ENCODE measurements around the gene CUBN.

Gene CUBN

DNA sequence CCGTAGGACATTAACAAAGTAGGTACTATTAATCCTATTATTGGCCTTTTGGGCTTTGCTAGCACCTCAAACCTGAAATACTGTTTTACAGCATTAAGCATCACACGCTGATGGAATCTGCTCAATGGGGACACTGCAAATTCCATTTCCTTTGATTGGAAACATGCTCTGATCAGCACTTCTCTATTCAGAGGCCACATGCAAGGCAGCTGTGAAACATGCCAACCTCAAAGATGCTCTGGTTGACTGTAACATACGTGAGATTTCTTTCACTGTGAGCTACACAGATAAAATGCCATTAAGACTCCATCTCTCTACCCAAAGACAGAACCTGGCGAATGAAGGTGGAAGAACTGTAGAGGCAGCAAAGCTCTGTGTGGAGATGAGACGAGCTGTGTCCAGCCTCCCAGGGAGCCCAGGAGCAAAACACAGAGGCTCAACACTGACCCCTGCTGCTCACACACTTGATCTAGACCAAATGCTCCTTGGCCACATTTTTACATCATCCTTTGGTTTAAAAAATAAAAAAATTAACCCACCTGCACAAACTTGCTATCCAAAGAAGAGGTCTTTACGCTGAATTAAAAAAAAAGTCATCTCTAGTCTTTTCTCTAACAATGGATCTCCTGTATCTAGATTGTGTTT is 320.4 kb downstream of the CUBN start:
- DNase-seq: no peak

DNA sequence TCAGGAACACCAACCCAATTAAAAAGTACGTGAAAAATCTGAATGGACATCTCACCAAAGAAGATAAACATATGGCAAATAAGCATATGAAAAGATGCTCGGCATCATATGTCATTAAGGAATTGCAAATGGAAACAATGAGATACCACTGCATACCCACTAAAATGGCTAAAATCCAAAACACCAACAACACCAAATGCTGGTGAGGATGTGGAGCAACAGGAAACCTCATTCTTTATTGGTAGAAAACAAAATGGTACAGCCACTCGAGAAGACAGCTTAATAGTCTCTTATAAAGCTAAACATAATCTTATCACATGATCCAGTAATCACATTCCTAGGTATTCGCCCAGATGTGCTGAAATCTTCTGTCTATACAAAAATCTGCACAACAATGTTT is 325.5 kb downstream of the CUBN start:
- no peak for DNase-seq

DNA sequence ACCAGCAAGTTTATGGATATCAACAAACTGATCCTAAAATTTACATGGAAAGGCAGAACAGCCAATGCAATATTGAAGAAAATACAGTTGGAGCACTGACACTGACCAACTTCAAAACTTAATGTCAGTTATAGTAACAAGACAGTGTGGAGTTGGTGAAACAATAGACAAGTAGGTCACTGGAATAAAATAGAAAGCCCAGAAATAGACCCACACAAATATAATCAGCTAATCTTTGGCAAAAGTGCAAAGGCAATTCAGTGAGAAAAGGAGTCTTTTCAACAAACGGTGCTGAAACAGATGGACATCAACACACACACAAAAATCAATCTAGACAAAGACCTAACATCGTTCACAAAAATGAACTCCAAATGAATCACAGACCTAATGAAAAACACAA is 326.1 kb downstream of the CUBN start:
- DNase-seq: no peak

DNA sequence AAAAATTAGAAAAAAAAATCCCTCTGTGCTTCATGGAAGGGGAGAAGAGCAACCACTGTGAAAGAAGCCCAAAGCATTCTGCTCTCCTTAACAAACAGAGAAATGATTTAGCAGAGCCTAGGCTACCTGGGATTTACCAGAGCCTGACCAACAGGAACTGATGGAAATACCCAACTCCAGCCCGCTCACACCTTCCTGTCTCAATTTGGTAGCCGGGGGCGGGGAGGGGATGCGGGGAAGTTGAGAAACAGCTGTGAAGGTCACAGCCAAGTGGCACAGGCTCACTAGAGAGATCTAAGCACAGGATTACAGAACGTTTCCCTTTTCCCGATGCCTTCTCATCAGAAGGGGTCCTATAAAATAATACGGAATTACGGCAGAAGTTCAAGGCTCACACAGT is 330.0 kb downstream of the CUBN start:
- no peak for DNase-seq

DNA sequence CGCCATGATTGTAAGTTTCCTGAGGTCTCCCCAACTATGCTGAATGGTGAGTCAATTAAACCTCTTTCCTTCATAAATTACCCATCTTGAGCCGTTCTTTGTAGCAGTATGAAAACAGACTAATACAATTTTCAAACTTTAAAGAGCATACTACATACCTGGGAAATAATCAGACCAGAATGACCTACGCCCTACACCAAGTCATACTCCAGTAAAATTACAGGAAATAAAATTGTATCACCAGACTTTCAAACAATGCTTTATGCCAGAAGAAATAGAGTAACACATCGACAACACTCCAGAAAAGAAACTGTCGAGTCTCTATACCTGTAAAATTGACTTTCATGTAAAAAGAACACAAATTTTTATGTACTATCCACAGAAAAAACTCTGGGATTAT is 331.0 kb downstream of the CUBN start:
- no peak for DNase-seq

DNA sequence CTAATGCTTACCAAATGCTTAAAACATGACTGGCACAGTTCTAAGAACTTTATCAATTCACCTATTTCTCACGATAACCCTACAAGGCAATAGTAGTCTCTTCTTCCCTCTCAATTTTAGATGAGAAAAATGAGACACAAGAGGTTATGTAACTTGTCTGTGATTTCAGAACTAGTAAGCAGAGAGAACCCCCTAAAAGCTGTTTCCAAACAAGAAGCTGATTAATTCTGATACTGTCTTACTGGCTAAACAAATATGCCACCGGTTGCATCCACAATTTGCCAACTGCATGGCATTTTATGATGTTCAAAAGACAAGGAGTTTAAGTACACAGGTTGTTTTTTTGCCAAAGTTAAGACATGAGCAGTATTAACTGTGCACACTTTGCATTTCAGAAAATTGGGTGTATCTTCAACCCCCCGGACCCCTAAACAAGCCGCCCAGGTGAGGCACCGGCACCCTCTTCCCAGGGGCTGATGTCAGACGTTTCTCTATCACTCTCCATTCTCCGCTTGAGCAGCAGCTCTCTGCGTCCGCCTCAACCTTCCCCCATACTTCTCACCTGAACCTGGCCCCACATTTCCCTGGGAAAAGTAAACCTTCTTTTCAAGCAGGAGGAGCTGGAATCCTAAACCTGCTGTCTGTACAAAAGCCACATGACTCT is 334.1 kb downstream of the CUBN start:
- no peak for DNase-seq

DNA sequence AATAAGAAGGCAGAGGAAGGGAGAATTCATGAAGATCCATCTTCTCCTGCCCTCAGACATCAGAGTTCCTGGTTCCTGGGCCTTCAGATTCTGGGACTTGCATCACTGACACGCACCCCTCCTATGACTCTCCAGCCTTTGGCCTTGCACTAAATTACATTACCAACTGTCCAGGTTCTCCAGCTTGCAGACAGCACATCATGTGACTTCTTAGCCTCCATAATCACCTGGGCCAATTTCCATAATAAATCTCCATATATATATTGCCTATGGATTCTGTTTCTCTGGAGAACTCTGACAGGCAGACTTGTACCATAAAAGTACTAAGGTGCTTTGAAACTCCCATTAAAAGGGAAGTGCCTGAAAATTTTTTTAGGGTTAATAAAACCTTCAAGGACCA is 335.6 kb downstream of the CUBN start:
- DNase-seq: no peak

DNA sequence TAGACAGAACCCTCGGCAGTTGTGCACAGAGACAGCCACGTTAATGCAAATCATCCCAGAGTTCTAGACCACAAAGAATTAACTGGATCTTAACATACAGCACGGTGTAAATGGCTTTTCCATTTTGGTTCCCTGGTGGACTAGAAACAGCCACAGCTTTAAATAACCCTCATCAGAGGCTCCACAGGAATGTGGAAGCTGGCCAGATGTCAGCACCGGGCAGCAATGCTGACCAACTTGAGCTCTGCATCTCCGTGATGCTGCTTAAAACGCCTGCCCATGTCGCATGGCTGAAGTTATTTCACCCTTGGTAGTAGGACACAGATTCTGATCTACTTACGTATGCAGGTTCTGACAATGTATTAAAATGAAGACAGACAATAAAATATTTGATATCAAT is 336.9 kb downstream of the CUBN start:
- DNase-seq: peak; percentile 50

DNA sequence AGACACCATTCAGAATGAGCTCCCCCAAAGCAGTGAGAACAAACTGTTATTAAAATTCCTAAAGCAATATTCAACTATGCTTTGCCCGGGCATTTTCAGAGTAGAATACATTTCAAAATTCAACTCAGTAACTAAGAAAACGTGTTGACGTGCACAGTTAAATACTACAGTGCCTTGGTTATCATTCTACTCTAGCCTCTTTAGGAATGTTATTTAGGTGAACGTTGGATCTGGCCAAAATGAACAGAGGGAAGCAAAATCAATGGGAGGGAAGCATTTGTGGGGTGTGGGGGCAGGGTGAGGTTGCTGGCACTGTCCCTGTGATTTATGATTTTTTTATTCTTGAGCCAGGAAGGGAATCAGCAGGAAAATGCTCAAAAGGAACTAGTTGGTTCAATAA is 339.8 kb downstream of the CUBN start:
- DNase-seq: no peak

DNA sequence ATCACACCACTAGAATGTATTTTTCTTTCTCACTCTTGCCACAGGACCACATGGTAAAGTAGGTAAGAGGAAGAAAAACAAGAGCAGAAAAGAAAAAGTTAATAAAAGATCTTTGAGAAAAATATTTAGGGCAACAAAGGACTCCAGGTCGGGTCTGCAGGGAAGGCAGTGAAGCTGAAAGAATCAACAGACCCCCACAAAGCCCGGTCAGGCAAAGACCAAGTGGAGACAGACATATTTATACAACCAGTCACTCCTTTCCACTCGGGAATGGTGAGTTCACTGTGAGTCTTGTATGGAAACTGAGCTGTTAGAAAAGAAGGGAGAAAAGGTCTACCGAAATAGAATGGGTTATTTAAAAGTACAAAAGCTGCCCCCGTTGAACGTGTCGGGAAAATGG is 340.4 kb downstream of the CUBN start:
- no peak for DNase-seq

DNA sequence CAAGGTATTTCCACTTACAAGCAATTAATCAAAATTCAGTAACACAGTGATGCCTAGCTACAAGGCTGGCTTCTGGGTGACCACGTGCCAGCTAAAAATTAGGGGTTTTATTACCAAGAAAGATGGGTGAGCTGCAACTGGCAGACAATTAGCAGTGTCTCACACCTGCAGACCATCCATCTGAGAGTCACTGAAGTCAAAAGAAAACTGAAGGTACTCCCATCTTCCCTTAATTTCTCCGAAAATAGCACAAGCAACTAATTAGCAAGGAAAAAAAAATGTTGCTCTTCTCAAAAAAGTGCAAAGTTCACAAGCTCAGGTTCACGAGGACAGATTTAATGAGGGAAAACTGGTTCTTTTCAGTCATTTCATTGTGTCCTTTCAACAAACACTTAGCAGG is 340.8 kb downstream of the CUBN start:
- no peak for DNase-seq

DNA sequence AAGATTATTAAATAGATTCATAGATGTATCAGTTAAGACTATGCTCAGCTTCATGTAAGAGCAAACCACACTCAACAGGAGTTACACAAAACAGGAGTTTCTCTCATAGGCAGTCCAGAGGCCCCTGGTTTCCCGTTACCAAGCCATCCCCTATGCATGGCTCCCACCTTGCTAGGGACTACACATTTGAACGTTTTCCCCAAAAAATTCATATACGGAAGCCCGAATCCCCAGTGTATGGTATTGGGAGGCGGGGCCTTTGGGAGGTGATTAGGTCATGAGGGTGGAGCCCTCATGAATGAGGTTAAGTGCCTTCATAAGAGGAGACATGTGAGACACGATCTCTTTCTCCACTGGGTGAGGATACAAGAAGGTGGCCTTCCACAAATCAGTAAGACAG is 341.5 kb downstream of the CUBN start:
- no peak for DNase-seq

DNA sequence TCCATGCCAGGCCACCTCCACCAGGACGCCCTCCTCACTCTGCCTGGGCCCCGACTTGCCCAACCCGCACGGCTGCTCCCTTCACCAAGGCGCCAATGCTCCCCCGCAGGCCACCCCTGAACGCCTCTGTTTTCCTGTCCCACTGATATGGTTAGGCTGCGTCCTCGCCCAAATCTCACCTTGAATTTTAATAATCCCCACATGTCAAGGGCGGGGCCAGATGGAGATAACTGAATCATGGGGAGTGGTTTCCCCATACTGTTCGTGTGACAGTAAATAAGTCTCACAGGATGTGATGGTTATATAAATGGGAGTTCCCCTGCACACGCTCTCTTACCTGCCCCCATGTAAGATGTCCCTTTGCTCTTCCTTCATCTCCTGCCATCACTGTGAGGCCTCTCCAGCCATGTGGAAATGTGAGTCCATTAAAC is 342.2 kb downstream of the CUBN start:
- DNase-seq: no peak

DNA sequence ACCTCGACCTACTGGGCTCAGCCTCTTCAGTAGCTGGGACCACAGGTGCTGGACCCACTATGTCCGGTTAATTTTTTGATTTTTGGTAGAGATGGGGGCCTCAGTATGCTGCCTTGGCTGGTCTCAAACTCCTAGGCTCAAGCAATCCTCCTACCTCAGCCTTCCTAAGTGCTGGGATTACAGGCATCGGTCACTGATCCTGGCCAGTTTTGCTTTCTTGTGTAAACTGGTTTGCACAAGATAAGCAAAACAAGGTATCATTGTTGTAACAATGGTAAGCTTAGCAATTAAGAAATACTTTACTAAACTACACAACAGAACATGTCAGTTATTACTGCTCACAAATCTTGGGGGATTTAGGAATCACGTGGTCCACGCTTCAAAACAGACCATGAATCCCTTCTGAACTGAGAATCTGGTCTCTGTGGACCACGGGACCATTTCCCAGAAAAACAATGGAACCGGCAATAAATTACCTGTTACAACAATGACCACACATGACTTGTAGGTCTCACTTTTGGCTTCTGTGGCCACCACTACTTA is 349.2 kb downstream of the CUBN start:
- DNase-seq: no peak

DNA sequence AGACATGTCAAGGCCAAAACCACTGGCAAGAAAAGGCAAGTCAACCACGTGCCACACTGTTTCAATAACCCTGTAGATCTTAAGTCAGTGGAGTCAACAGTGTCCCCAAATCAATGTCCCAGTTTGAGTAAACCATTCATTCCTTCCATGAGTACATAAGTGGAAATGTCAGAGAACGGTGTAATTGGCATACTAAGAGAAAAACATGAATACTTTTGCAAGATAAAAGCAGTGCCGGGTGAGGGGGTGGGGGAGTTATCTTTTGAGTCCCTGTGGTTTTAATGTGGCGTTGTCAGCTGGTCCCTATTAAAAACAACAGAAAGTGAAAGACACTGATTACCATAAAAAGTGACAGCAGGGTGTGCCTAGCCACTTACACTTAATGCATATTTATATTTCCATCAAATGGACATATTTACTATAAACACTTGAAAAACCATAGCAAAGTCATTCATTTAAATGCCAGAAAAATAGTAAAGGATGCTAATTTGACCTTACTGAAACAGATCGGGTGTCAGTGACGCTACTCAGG is 350.2 kb downstream of the CUBN start:
- DNase-seq: no peak

DNA sequence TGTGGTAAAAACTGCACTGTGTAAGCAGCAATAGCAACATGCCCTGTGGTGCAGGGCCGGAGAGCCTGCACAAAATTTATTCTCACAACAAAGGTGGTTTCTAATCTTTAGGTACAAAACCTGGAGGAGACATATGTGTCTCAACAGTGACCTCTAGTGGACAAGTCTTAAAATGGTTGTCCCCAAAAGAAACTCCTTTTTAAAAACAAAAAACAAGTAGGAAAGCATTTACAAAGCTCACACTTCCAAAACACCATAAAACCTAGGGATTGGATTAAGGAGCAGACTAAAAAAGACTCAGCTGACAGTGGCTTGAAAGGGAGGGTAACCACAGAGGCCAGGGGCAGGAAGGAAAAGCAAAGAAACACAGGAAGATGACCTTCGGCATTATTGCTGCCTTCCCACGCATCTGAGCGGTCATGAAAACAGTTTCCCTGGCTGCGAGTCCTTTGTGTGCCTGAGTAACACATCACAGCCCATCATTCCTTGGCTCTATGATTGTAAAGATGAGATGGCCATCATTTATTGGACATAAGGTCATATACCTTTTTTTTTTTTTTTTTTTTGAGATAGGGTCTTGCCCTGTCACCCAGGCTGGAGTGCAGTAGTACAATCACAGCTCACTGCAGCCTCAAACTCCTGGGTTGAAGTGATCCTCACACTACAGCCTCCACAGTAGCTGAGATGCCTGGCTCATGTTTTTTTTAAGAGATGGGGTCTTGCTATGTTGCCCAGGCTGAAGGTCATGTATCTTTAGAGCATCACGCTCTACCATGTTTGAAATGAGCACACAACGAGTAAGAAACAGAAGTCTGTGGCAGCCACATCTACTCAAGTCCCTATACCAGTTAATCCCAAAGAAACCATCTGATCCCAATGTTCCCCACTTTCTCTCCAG is 351.9 kb downstream of the CUBN start:
- DNase-seq: no peak

DNA sequence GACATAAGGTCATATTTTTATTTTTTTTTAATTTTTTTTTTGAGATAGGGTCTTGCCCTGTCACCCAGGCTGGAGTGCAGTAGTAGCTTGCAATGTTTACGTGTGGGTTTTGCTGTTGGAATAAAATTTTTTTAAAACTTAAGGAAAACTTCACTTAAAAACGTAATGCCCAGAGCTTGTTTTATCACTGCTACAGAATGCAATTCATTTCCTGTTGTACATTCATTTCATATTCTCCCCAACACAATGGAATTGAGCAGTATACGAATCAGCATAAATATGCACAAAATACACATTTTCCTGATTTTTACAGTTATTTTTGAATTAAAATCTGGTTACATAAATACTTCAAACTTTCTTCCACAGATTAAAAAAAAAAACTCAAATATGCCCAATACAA is 352.7 kb downstream of the CUBN start:
- no peak for DNase-seq
